GM12892 (cell line): ENCODE measurements around the gene DNAH14.

Experiments used
- POLR2A ChIP-seq: IDR thresholded peaks from 2 replicates; pipeline ENCODE4 v1.6.1; 2011; ENCODE audit warnings: low read depth, low read length, control low read depth
- POLR2AphosphoS5 ChIP-seq: IDR thresholded peaks from 2 replicates; pipeline ENCODE4 v1.6.1; 2011; ENCODE audit warnings: low read depth, low read length, control low read depth
- TAF1 ChIP-seq: IDR thresholded peaks from 2 replicates; pipeline ENCODE4 v1.6.1; 2011; ENCODE audit warnings: low read depth, mild to moderate bottlenecking, control low read depth, low read length, borderline replicate concordance

DNA sequence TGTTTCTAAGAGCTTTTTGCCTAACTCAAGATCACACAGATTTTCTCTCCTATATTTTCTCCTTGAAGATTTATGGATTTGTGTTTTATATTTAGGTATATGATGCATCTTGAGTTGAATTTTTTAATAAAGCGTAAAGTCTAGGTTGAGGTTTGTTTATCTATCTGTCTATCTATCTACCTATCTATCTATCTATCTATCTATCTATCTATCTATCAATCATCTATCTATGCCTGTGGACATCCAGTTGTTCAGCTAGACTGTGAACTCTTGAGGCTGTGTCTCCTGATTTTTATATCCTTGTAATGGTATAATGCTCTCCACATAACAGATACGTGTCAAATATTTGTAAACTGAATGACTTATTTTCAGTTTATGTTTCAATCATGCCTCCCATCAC, 120.1 kb downstream of the DNAH14 start:
- TF ChIP-seq POLR2A (no peak), POLR2AphosphoS5 (no peak), TAF1 (no peak)
